Common myeloid progenitor, CD34-positive (primary cell): ENCODE results near the gene CARMIL1.

Experiments used
- CTCF ChIA-PET: fragments of 350-600 bp; sonication (Branson Sonifier 250); formaldehyde crosslinking; loops from one replicate; lab custom pipeline; 2021; ENCODE audit warnings: antibody characterized with exemption; lab: Charles Lee
- POLR2A ChIA-PET: fragments of 350-600 bp; sonication (Branson Sonifier 250); formaldehyde crosslinking; loops from one replicate; lab custom pipeline; 2021; ENCODE audit warnings: antibody characterized with exemption; lab: Charles Lee
- DNase-seq, 3 donors: peaks; one replicate each; pipeline versions ENCODE4 v3.0.0 to v3.0.0-alpha.2; 2013
- H3K27ac ChIP-seq, 2 experiments: 1 replicate in 1 of 2; 2 replicates in 1 of 2; pipeline ENCODE4 v1.7.0; 2013; ENCODE audit warnings: inconsistent platforms in 2 of 2, low read length in 2 of 2, mild to moderate bottlenecking in 2 of 2, low read depth in 1 of 2, moderate library complexity in 1 of 2; ENCODE audit not compliant: severe bottlenecking in 2 of 2, insufficient read depth in 1 of 2, poor library complexity in 1 of 2
- H3K27me3 ChIP-seq, 5 experiments: replicated peaks in 2 of 5; 1 replicate in 3 of 5; 2 replicates in 2 of 5; pipeline versions ENCODE4 v1.6.1 to v1.7.0; 2013; ENCODE audit warnings: low read length in 4 of 5, mild to moderate bottlenecking in 2 of 5, moderate library complexity in 2 of 5, inconsistent platforms in 1 of 5; ENCODE audit not compliant: insufficient read depth in 5 of 5, control insufficient read depth in 4 of 5
- H3K36me3 ChIP-seq, 4 experiments: 1 replicate in 2 of 4; 2 replicates in 2 of 4; pipeline versions ENCODE4 v1.6.1 to v1.7.0; 2013; ENCODE audit warnings: low read length in 3 of 4, control low read depth in 1 of 4, mild to moderate bottlenecking in 1 of 4; ENCODE audit not compliant: control insufficient read depth in 4 of 4, insufficient read depth in 4 of 4
- H3K4me1 ChIP-seq, 4 experiments: 1 replicate in 3 of 4; 2 replicates in 1 of 4; pipeline versions ENCODE4 v1.6.1 to v1.7.1; 2013; ENCODE audit warnings: low read length in 3 of 4, mild to moderate bottlenecking in 3 of 4, control low read depth in 1 of 4, inconsistent platforms in 1 of 4, moderate library complexity in 1 of 4; ENCODE audit not compliant: control insufficient read depth in 4 of 4, insufficient read depth in 4 of 4; ENCODE audit errors: control extremely low read depth in 1 of 4
- H3K4me3 ChIP-seq, 7 experiments: 1 replicate in 4 of 7; 2 replicates in 3 of 7; pipeline versions ENCODE4 v1.5.1 to v1.7.0; 2013; ENCODE audit warnings: mild to moderate bottlenecking in 7 of 7, low read length in 6 of 7, moderate library complexity in 6 of 7, inconsistent platforms in 2 of 7, low read depth in 2 of 7, control low read depth in 1 of 7; ENCODE audit not compliant: insufficient read depth in 4 of 7, control insufficient read depth in 1 of 7; ENCODE audit errors: extremely low read depth in 1 of 7
- H3K9me3 ChIP-seq, 5 experiments: 1 replicate in 4 of 5; 2 replicates in 1 of 5; pipeline versions ENCODE4 v1.6.1 to v1.7.1; 2013; ENCODE audit warnings: low read length in 4 of 5, mild to moderate bottlenecking in 2 of 5, inconsistent platforms in 1 of 5, low read depth in 1 of 5, moderate library complexity in 1 of 5; ENCODE audit not compliant: control insufficient read depth in 4 of 5, insufficient read depth in 2 of 5; ENCODE audit errors: control extremely low read depth in 1 of 5
- WGBS: methylation state at CpG from one replicate; pipeline ENCODE4 v1.1.5; 2013; ENCODE audit not compliant: insufficient coverage; 5-methylcytosine and 5-hydroxymethylcytosine counted together

Gene CARMIL1

DNA sequence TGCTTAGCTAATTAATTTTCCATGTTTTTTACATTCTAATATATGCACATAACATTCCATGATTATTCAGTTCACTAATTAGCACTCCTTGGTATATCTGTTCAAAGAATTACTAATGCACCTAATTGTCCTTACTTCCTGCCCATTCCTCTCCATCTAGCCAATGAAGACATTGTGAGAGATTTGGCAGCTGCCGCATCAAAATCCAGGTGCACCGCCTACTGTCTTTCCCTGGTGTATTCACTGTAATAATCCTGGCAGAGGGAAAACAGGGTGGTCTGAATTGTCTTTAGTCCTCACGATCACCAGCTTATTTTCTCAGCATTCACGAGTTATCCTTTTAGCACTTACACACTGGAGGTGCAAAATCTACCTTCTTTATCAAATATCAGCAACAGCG lies 311.8 kb downstream of the CARMIL1 start:
- Histone ChIP-seq H3K36me3 (peaks cover 0 to 21% (median 8%) of the 10 kb centered on the region in 4 experiments), H3K4me1 (no peaks in the 10 kb centered on the region), H3K27me3 (no peaks in the 10 kb centered on the region), H3K4me3 (no peak overlapping the region), H3K27ac (no peak overlapping the region), H3K9me3 (no peaks in the 10 kb centered on the region)
- DNase-seq: no peak
- POLR2A ChIA-PET: no interaction called here
- 100% methylated on average over 5 of the region's 5 CpGs for WGBS
- CTCF ChIA-PET: interaction anchor here (1.0 to 1.2 kb wide), 2 partner anchors 15 to 34 kb away, joined by 3 to 4 read pairs; no protein-coding TSS in a partner anchor

DNA sequence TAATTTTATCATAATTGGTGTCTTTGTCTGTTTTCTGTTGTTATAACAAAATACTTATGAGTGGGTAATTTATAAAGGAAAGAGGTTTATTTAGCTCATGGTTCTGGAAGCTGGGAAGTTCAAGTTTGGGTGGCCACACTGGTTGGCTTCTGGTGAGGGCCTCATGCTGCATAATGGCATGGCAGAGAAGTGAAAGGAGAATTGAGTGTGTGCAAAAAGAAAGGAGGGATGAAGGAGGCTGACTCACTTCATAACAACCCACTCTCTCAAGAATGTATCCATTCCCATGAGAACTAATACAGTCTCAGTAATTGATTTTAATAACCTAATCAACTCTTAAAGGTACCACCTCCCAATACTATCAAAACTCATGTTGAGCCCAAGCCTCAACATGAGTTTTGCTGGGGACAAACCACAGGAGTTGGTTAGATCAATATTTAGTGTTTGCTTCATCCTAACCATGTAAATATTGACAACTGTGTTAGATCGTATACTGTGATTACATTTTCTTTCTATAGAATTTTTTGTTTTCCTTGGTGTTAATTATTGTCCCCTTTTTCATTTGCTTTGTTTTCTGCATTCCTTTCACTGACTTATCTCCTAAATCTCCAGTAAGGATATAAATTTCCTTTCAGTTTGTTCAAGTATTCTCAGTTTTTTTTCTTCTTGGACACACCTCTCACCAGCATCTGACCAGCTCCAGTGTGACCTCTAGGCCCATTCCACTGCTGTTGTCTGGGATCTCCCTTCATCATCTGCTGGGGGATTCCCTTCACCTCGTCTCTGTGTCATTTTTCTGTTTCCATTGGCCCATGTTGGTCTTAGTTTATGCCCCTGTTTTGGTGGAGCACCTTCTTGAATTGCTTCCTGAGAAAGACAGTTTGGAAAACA lies 318.0 kb downstream of the CARMIL1 start:
- Histone ChIP-seq H3K4me3 (no peak overlapping the region), H3K27ac (no peak overlapping the region), H3K27me3 (no peaks in the 10 kb centered on the region), H3K36me3 (peaks cover 0 to 11% (median 3%) of the 10 kb centered on the region in 4 experiments), H3K4me1 (peaks cover 0 to 3% (median 0%) of the 10 kb centered on the region in 4 experiments), H3K9me3 (no peaks in the 10 kb centered on the region)
- 83% methylated on average over 1 of the region's 2 CpGs for WGBS
- ChIA-PET CTCF (no interaction called here), POLR2A (no interaction called here)
- DNase-seq: no peak

- 98% methylated on average over 4 of the region's 4 CpGs for WGBS
- peaks cover 0 to 2% (median under 1%) of the 10 kb centered on the region in 4 experiments for H3K36me3 ChIP-seq
- ChIA-PET POLR2A (no interaction called here), CTCF (interaction anchor here (1.0 to 3.0 kb wide), 5 partner anchors 9 to 334 kb away, joined by 3 to 15 read pairs (median 5); no protein-coding TSS in a partner anchor)
- no peak for DNase-seq
- no peak overlapping the region for H3K27ac ChIP-seq
- no peaks in the 10 kb centered on the region for H3K27me3 ChIP-seq
- peaks cover 0 to 3% (median 0%) of the 10 kb centered on the region in 4 experiments for H3K4me1 ChIP-seq
- H3K9me3 ChIP-seq: no peaks in the 10 kb centered on the region
- H3K4me3 ChIP-seq: no peak overlapping the region
Observed at GRCh38 chr6:25599516-25600085, 320.4 kb downstream of the CARMIL1 start.

DNA sequence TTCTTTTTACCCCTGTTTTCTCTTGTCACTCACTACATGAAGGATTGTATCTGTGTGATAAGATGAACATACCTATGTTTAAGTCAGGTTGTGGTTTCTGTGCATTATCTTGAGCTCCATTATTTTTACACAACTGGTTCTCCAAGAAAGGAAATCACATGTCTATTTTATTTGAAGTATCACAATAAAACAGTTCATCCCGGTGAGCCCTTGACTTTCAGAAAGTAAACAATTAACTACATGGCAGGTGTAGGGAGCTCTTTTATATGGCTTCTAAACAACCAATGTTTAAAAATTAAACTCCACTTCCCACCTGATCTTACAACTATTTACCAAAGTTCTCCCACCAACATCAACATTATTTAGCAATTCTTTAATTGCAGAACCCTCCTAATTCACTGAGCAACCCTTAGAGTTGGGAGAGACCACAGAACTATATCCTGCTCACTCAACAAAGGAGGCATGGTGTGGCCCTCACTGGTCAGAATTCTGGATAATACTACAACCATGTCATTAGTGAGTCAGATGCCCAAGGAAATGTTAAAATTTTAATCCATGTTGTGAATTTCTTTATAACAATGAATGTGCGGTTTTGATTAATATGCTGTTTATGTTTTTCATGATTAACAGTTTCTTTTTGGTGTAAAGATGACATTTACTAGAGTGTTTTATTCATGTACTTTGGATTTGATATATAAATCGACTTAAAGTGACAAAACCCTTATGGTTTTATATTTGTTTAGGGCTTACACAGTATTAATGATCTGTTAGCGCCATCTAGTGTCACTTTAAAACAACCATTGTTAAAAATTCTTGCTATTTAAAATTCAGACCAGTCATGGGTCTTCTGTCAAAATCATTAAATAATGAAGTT lies 322.9 kb downstream of the CARMIL1 start:
- ChIA-PET POLR2A (no interaction called here), CTCF (interaction anchor here (0.8 to 2.4 kb wide), 6 partner anchors 15 to 379 kb away, joined by 3 to 7 read pairs (median 5); no protein-coding TSS in a partner anchor)
- no peaks in the 10 kb centered on the region for H3K9me3 ChIP-seq
- H3K4me3 ChIP-seq: no peak overlapping the region
- H3K4me1 ChIP-seq: peaks cover 0 to 3% (median 0%) of the 10 kb centered on the region in 4 experiments
- no peak overlapping the region for H3K27ac ChIP-seq
- WGBS: 100% methylated on average over 1 of the region's 4 CpGs
- peaks cover 0 to 8% (median 4%) of the 10 kb centered on the region in 4 experiments for H3K36me3 ChIP-seq
- H3K27me3 ChIP-seq: no peaks in the 10 kb centered on the region
- peak; percentile 71 to 85 (median 82) for DNase-seq

DNA sequence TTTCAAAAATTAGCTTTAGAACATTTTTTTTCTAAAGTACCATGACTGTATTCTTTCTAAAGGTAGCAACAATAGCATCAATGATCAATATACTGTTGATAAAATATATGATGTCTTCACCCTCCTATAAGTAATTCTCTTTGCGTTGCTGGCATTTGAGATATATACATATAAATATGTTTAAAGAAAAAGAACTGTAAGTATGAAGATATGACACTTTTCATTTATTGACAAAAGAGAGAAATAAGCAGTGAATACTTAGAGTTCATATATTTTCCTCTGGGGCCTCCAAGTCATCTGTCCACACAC lies 323.5 kb downstream of the CARMIL1 start:
- H3K4me1 ChIP-seq: peaks cover 0 to 3% (median 0%) of the 10 kb centered on the region in 4 experiments
- POLR2A ChIA-PET: no interaction called here
- H3K4me3 ChIP-seq: no peak overlapping the region
- CTCF ChIA-PET: interaction anchor here (1.1 to 1.6 kb wide), 3 partner anchors 15 to 379 kb away, joined by 4 to 6 read pairs (median 5); no protein-coding TSS in a partner anchor
- H3K36me3 ChIP-seq: peaks cover 0 to 8% (median 4%) of the 10 kb centered on the region in 4 experiments
- no CpG with 5 or more reads among the region's 1 CpG for WGBS
- H3K9me3 ChIP-seq: no peaks in the 10 kb centered on the region
- no peaks in the 10 kb centered on the region for H3K27me3 ChIP-seq
- no peak for DNase-seq
- H3K27ac ChIP-seq: no peak overlapping the region

- no peak overlapping the region for H3K27ac ChIP-seq
- DNase-seq: no peak
- ChIA-PET POLR2A (no interaction called here), CTCF (interaction anchor here (0.6 to 1.5 kb wide), 3 partner anchors 26 to 380 kb away, joined by 3 to 4 read pairs (median 4); no protein-coding TSS in a partner anchor)
- no peak overlapping the region for H3K4me3 ChIP-seq
- H3K4me1 ChIP-seq: peaks cover 0 to 3% (median under 1%) of the 10 kb centered on the region in 4 experiments
- no peaks in the 10 kb centered on the region for H3K27me3 ChIP-seq
- no peaks in the 10 kb centered on the region for H3K9me3 ChIP-seq
- 100% methylated on average over 1 of the region's 1 CpG for WGBS
- peaks cover 0 to 8% (median 4%) of the 10 kb centered on the region in 4 experiments for H3K36me3 ChIP-seq
Observed at GRCh38 chr6:25603251-25603650, 324.1 kb downstream of the CARMIL1 start.
